GM18868 (cell line): ENCODE results near the gene IFFO2.

Experiments used
- ATAC-seq: cut with Tn5 transposase; IDR thresholded peaks from one replicate; pipeline ENCODE4 v1.9.1; 2021; ENCODE audit warnings: mild to moderate bottlenecking, moderate library complexity; ENCODE audit not compliant: unreplicated experiment

The IFFO2 gene

DNA sequence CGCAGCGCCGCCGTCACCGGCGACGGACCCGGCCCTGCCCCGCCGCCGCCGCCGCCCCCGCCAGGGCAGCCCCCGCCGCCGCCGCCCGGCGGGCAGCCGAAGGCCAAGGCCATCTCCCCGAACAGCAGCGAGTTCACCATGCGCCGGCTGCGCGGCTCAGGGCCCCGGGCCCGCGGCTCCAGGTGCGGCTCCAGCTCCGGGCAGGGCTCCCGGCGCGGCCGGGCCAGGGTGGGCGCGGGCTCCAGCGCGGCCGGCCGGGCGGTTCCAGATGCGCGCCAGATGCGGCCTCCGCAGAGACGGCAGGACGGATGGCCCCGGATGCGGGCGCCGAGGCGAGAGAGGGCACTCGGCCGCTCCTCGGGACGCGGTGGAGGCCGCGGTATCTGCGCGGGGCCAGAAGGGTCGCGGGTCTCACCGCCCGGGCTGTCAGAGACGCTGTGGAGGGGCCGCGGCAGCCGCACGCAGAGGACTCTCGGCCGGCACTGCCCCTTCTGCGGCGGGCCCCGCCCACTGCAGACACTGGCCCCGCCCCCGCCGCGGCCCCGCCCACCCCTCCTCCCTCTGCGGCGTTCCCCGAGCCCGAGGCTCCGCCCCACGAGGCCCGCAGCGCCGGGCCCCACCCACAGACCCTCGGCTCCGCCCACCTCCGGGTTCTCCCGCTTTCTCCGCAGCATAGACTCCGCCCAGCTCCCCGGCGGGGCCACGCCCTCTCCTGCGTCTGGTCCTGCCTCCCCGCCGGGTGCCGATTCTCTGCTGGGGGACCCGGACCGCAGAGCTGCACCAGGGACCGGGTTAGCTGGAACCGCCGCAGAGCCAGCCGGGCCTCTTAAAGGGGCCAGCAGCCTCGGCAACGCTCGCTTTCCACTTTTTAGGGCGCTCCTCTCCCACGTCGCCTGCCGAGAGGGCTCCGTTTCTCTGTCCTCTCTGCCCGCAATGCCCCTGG is at the start of gene IFFO2:
Gene IFFO2, minus strand, starts transcription at position 484 of the 943 bp plus-strand sequence. Its CDS starts 344 bp downstream, at position 140.
- peak; percentile 66 for ATAC-seq

GRCh38 chr1:19006000-19006399 is 49.5 kb upstream of the IFFO2 start:
- no peak for ATAC-seq

GRCh38 chr1:19003371-19004290 is 47.2 kb upstream of the IFFO2 start:
- ATAC-seq: no peak

GRCh38 chr1:19000065-19000464 is 43.6 kb upstream of the IFFO2 start:
- no peak for ATAC-seq

DNA sequence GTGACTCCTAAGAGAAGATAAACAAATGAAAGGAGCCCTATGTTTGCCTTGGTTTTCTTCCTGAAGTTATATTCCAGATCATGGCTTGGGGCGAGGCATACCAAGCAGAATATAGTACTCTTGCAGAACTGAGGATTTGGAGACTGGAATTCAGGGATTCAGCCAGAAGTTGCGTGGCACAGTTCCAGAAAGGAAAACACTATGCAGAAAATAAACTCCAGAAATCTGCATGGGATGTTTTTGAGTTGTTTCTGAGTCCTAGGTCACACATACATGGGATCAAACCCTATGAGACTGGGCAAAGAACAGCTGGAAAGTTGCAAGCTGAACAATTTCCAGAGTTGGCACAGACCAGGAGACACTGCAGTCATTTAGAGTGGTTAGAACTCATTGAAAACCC is 42.9 kb upstream of the IFFO2 start:
- no peak for ATAC-seq

DNA sequence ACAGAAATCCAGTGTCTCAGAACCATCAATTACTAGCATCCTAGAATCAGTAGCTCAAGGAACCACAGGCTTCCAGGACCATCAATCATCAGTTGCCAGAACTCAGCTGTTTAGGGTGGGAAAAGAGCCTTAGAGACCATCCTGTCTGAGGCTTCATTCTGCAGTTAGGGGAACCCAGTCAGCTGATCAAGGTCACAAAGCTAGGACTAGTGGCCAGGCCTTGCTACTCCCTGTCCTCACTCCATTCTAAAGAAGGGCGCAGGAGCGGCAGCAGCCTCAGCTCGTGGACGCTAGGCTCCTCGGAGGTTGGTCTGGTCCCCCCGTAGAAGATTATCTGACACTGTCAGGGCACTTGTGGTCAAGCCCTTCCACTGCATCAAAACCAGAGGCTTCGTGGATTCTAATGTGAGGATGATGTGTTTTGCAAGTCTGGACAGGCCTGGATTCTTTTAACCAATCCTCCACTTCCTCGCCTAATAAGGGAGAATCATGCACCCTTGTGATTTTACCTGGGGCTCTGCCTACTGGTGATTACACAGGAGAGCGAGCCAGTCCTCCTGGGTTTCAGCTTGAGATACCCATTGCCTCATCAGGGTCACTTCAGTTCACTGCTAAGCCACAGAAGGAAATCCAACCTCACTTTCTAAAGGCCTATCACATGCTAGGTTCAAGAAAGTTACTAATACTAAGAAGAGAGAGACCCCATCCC is 41.7 kb upstream of the IFFO2 start:
- no peak for ATAC-seq

- ATAC-seq: no peak
Observed at GRCh38 chr1:18997508-18997907, 41.0 kb upstream of the IFFO2 start.

- no peak for ATAC-seq
Observed at GRCh38 chr1:18996548-18997177, 40.2 kb upstream of the IFFO2 start.

GRCh38 chr1:18994381-18994780 is 37.9 kb upstream of the IFFO2 start:
- ATAC-seq: no peak

DNA sequence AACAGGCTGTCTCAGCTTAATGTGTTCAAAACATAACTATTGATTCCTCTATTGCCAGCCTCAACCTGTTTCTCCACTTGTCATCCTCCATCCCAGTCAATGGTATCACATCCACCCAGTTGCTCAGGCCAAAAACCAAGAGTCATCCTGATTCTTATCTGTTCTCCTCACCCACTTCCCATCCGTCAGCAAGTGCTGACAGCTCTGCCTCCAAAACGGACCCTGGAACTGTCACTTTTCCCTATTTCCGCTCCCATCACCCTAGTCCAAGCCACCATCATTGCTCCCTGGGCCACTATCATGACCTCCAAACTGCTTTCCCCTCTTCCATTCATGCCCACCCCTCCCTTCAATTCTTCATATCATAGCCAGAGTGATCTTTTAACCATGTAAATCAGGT is 36.2 kb upstream of the IFFO2 start:
- ATAC-seq: no peak

GRCh38 chr1:18991585-18991984 is 35.1 kb upstream of the IFFO2 start:
- ATAC-seq: no peak

DNA sequence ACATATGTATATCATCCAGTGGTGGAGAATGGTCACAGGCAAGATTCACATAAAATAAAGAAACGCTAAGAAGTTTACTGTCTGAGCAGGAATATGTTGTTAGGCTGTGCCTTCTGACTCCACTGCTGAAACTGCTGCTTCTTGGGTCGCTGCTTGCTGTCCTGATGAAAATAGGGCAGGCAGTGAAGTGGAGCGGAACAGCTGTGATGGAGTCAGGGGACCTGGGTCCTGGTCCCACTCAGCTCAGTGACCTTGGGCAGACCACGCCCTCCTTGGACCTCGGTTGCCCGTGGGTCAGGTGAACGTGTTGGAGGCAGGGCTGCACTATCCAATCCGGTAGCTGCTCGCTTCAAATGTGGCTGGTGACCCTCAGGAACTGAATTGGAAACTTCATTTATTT is 33.4 kb upstream of the IFFO2 start:
- no peak for ATAC-seq

GRCh38 chr1:18989176-18989799 is 32.8 kb upstream of the IFFO2 start:
- no peak for ATAC-seq

DNA sequence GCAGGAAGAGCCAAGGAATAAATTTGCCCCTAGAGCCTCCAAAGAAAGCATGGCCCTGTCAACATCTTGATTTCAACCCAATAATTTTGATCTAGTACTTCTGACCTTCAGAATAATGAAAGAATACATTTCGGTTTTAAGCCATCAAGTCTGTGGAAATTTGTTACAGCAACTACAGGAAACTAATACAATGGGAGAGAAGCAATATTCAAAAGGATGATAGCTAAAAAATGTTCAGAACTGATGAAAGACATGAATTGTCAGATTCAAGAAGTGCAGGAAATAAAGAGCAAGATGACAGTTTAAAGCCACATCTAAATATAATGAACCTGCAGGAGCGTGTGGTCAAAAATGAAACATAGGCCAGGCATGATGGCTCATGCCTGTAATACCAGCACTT is 24.8 kb upstream of the IFFO2 start:
- no peak for ATAC-seq

DNA sequence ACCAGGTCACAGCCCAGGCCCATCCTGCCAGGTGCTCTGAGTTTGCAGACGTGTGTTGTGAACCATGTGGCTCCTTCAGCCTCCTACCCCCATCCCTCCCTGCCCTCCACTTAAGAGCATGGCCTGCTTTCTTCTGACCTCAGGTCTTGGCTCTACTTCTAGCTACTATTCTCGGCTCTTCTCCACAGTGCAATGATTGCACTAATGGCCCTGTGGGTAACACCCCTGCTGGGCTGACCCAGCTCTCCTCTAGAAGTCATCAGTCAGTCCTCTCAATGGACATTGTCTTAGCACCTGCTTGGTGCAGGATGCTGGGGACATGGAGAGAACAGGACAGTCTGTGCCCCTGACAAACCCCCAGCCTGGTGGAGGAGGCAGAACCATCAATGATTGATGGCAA is 22.2 kb upstream of the IFFO2 start:
- ATAC-seq: no peak

- ATAC-seq: no peak
Observed at GRCh38 chr1:18977428-18977827, 21.0 kb upstream of the IFFO2 start.

DNA sequence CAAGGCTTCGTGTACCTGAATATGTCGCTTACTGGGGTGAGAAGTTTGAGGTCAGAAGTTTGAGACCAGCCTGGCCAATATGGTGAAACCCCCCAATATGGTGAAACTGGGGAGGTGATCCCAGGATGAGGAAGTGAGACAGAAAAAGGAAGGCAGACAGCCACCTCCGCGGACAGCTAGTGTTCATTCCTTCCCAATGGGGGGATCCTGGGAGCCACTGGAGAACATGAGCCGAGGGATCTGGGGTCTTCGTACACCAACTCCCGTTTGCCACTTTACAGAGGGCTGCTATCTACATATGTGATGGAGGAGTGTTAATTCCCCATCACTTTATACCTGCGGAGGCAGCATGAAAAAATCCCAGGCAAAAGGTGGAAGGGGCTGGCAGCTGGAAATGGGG is 19.6 kb upstream of the IFFO2 start:
- ATAC-seq: no peak

GRCh38 chr1:18974606-18975005 is 18.1 kb upstream of the IFFO2 start:
- ATAC-seq: no peak

GRCh38 chr1:18974005-18974404 is 17.5 kb upstream of the IFFO2 start:
- ATAC-seq: no peak

DNA sequence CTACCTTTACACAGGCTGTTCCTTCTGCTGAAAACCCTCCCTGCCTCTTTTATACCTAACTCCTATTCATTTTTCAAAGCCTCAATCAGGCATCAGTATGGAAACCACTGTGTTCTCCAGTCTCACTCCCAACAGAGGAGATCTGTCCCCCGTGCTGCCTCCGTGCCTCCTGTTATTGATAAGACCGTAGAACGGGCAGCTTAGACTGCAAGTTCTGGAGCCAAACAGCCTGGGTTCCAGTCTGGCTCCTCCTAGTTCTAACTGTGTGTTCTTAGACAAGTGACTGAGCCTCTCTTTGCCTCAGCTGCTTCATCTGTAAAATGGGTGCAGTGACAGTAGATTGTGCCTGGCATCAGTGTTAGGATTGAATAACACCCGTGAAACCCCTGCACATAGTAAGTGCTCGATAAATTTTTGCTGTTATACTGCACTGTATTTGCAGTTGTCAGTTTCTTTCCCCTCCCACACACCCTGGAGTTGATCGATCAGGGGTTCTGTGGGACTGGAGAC is 17.0 kb upstream of the IFFO2 start:
- no peak for ATAC-seq
